AG08396 (cell line): ENCODE results near the gene AGAP1.

ENCODE experiments used
- DNase-seq: peaks from one replicate; pipeline ENCODE4 v3.0.0; 2012; ENCODE audit warnings: low spot score, mixed read lengths

AGAP1 gene

GRCh38 chr2:235966932-235967757 lies 473.3 kb downstream of the AGAP1 start:
- no peak for DNase-seq

DNA sequence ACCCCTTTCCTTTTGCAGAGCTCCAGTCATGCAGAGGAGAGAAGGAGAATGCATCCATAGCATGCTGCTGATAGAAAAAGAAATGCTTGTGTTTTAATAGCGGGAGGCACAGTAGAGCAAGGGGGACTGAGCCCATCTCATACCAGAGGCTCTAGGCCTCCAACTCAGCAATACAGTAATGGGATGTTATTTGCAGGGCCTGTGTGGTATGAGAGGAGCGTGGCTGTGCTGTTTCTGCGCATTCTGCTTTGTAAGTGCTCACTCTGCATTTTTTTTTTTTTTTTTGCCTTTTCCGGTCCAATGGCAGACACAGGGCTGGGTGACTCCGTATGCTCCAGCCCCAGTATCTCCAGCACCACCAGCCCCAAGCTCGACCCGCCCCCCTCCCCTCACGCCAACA lies 474.3 kb downstream of the AGAP1 start:
- no peak for DNase-seq

DNA sequence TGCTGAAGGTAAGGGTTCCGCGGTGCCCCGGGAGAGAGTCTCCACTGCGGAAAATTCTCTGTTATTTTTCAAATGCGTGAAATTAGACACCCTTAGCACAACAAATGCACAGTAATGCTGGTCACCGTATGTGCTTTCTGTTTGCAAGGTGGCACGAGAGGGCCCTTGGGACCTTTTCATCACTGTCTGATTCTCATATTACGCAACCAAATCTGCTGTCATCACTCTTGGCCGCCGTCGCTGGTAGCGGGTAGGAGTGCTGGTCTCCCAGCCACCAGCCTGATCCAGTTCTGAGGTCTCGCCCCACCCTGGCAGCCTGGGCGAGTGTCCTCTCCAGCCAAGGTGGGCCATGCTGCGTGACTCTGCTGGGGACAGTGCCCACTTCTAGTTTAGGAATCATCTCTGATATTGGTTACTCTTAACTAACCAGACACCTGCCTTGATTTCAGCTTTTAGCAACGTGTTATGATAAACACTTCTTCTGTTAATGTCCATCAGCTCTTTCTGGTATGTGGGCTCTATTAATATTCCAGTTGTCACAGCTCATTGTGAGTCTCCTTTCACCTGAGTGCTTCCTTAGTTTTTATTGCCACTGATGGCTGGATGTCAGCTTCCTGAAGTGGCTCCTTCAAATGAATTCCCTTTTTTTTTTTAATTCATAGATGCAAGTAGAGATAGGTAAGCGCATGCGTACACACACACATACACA lies 474.9 kb downstream of the AGAP1 start:
- DNase-seq: no peak

GRCh38 chr2:235970204-235971040 lies 476.6 kb downstream of the AGAP1 start:
- no peak for DNase-seq

GRCh38 chr2:235976516-235976915 lies 482.7 kb downstream of the AGAP1 start:
- no peak for DNase-seq

DNA sequence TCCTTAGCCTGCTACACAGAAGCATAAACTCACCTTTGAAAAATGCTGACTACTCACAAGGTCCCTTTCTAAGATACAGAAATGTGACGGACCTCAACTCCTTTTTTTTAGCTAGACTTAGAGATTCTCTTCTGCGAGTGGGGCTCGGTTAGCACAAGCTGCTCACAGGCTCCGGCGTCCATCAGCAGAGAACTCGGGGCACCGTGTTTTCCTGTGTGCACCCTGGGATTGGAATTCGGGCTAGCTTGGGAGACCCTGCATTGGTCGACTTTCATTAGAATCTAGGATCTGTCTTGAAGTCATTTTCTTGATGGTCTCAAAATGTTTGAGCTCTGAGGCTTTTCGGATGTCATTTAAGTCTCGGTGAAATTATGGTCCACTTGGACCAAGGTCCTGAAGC lies 483.1 kb downstream of the AGAP1 start:
- no peak for DNase-seq

DNA sequence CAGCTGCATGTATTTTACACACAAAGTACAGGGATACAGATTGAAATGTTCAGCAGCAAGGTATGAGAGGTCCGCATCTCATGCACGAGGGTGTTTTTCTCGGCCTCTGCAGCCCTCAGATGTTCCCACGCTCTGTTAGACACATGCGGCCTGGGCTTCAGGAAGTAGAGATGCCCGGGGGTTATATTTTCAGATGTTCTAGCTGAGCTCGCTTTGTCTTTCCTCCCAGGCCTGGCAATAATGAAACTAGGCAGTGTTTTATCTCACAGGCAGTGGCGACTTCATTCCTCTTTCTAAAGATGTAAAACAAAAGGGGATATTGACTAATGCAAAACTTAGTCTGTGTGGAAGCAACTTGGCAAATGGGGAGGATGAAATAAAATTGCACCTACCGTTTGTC lies 483.6 kb downstream of the AGAP1 start:
- no peak for DNase-seq

- DNase-seq: no peak
These were observed 484.2 kb downstream of the AGAP1 start for GRCh38 chr2:235978022-235978421.

DNA sequence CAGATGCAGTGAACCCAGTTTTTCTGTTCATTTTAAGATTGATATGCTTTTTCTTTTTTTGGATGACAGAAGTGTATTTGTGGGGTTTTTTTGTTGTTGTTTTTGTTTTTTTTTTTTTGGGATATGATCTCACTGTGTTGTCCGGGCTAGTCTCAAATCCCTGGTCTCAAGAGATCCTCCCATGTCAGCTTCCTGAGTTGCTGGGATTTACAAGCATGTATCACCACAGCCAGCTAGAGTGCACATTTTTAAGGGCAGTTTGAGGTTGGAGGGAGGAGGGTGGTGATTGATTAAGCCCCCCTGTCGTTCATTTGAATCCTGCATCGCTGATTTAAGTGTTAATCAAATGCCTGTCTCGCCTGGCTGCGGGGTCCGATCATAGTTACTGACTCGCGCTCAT lies 485.2 kb downstream of the AGAP1 start:
- DNase-seq: no peak

- no peak for DNase-seq
These were observed 486.1 kb downstream of the AGAP1 start for GRCh38 chr2:235979753-235980435.

DNA sequence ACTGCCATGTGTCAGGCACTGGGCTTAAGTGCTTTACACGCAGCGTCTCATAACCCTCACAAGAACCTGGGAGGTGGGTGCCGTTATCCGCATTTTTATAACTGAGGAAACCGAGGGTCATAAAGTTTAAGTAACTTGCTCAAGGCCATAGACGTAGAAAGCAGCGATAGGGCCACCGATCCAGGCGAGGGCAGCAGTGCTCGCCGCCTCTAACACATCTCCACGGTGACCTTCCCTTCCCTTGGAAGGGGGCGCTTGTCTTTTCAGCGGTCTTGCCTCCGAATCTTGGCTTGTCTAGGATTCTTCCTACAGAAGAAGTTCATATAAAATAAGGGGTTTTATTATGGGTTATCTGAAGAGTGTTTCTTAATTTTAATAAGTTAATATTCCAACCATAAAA lies 487.8 kb downstream of the AGAP1 start:
- DNase-seq: no peak

GRCh38 chr2:235983016-235983415 lies 489.2 kb downstream of the AGAP1 start:
- no peak for DNase-seq

DNA sequence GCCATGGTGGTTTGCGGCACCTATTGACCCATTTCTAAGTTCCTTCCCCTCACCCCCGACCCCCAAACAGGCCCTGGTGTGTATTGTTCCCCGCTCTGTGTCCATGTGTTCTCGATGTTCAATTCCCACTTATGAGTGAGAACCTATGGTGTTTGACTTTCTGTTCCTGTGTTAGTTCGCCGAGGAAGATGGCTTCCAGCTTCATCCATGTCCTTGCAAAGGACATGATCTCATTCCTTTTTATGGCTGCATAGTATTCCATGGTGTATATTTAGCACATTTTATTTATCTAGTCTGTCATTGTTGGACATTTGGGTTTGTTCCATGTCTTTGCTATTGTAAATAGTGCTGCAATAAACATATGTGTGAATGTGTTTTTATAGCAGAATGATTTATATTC lies 490.7 kb downstream of the AGAP1 start:
- DNase-seq: no peak

- no peak for DNase-seq
These were observed 492.5 kb downstream of the AGAP1 start for GRCh38 chr2:235986361-235986760.

- no peak for DNase-seq
These were observed 494.6 kb downstream of the AGAP1 start for GRCh38 chr2:235988271-235989015.

GRCh38 chr2:235989591-235989990 lies 495.7 kb downstream of the AGAP1 start:
- DNase-seq: no peak

DNA sequence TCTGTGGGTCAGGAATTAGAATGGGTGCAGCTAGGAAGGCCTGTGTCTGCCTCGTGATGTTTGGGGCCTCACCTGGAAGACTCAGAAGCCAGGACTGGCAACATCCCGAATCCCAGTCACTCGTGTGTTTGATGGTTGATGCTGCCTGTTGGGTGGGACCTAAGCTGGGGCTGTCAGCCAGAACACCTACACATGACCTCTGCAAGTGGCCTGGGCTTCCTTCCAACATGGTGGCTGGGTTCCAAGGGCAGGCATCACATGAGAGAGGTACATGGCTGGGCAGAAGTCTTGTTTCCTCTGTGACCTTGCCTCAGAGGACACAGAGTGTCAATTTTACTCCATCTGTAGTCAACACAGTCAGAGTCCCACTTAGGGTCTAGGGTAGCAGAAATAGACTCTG lies 496.5 kb downstream of the AGAP1 start:
- DNase-seq: no peak

DNA sequence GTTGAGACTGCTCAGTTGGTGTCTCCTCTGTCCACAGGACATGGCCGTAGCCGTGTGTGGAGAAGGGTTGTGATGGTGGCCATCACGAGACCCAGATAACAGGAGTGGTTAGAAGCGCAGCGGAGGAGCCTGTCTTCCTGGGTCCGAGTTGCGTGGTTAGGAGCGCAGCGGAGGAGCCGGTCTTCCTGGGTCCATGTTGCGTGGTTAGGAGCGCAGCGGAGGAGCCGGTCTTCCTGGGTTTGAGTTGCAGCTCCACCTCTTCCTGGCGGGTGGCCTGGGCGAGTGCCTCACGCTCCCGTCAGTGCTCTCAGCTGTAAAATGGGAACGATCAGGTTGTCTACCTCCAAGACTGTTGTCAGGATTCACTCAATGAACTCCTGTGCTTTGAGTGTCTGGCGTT lies 498.2 kb downstream of the AGAP1 start:
- no peak for DNase-seq

DNA sequence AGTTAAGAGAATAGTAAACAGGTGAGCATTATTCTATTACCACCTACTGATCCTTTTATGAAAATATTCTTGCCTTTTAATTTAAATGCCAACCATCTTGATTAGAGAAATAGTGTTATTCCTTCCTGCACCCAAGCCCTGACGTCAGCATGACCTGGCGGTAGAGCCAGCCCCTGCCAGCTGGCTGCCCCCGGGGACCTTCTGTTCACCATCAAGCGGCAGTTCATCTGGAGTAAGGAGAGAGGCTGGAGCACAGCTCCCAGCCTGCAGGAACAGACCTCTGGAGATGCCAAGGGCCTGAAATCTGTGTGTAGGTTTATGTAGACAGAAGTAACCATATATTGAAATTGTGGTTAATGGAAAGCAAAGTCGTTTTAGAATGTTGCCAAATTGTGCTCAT lies 502.6 kb downstream of the AGAP1 start:
- no peak for DNase-seq

GRCh38 chr2:235999011-235999410 lies 505.2 kb downstream of the AGAP1 start:
- DNase-seq: no peak

- DNase-seq: no peak
These were observed 507.5 kb downstream of the AGAP1 start for GRCh38 chr2:236001166-236001828.
